HepG2 (cell line): ENCODE measurements around the gene SLC4A2. TPM values are rescaled to one million over a fixed set of nuclear protein-coding genes. Genes with fewer than 3 reads are reported as not detected.

ENCODE experiments used
- CCAR2 ChIP-seq: fragments of 200-400 bp; formaldehyde crosslinking; optimal IDR thresholded peaks from 2 replicates; pipeline ENCODE3; 2018; ENCODE audit warnings: low read depth, mild to moderate bottlenecking, low read length, moderate library complexity
- GPN1 ChIP-seq: sonication (generic); formaldehyde crosslinking; IDR thresholded peaks from 2 replicates; pipeline ENCODE4 v1.5.1; 2020; ENCODE audit warnings: missing genetic modification reagents, borderline replicate concordance
- HNF4G ChIP-seq, 2 experiments: sonication (generic) in 1 of 2; formaldehyde crosslinking in 1 of 2; IDR thresholded peaks; 2 replicates each; pipeline versions ENCODE4 v1.4.0 to v1.6.1; 2011 to 2020; ENCODE audit warnings: borderline replicate concordance in 2 of 2, low read depth in 2 of 2, mild to moderate bottlenecking in 2 of 2, low read length in 1 of 2, missing genetic modification reagents in 1 of 2, moderate library complexity in 1 of 2
- HNRNPL ChIP-seq: fragments of 200-400 bp; formaldehyde crosslinking; IDR thresholded peaks from 2 replicates; pipeline ENCODE4 v1.6.1; 2017; ENCODE audit warnings: mild to moderate bottlenecking, low read depth, low read length
- HOXD1 ChIP-seq: sonication (generic); formaldehyde crosslinking; IDR thresholded peaks from 2 replicates; pipeline ENCODE4 v1.5.0; 2020; ENCODE audit warnings: missing genetic modification reagents
- ISX ChIP-seq: sonication (generic); formaldehyde crosslinking; conservative IDR thresholded peaks from 2 replicates; pipeline ENCODE4 v1.5.0; 2020; ENCODE audit warnings: missing genetic modification reagents
- MTA3 ChIP-seq: sonication (generic); formaldehyde crosslinking; IDR thresholded peaks from 2 replicates; pipeline ENCODE4 v1.4.0; 2020; ENCODE audit warnings: missing genetic modification reagents
- NR0B2 ChIP-seq: sonication (generic); formaldehyde crosslinking; IDR thresholded peaks from 2 replicates; pipeline ENCODE4 v1.4.0; 2020; ENCODE audit warnings: mild to moderate bottlenecking, missing genetic modification reagents
- RCOR2 ChIP-seq: IDR thresholded peaks from 2 replicates; pipeline ENCODE4 v1.6.1; 2016; ENCODE audit warnings: missing biosample characterization, missing genetic modification reagents
- SMAD9 ChIP-seq: sonication (generic); formaldehyde crosslinking; IDR thresholded peaks from 2 replicates; pipeline ENCODE4 v1.5.1; 2020; ENCODE audit warnings: mild to moderate bottlenecking, missing genetic modification reagents
- ZMYM3 ChIP-seq: sonication (generic); formaldehyde crosslinking; IDR thresholded peaks from 2 replicates; pipeline ENCODE4 v1.5.1; 2020; ENCODE audit warnings: mild to moderate bottlenecking, missing genetic modification reagents
- ZNF768 ChIP-seq: sonication (generic); formaldehyde crosslinking; IDR thresholded peaks from 2 replicates; pipeline ENCODE4 v1.4.0; 2020; ENCODE audit warnings: missing genetic modification reagents
- ZSCAN30 ChIP-seq: sonication (generic); formaldehyde crosslinking; IDR thresholded peaks from 2 replicates; pipeline ENCODE4 v1.5.0; 2020; ENCODE audit warnings: mild to moderate bottlenecking, missing genetic modification reagents
- polyA plus RNA-seq, 8 experiments: library from polyadenylated mRNA; depleted of rRNA in 3 of 8; stranded (reverse) in 7 of 8; unstranded in 1 of 8; fragments of >200 nt; fragmentation: Illumina TruSeq in 4 of 8; extraction: Trizol in 4 of 8; gene quantifications; 2 replicates each; pipeline versions ENCODE4 v1.2.1 to v1.2.3, GENCODE V29; 2011 to 2016; ENCODE audit warnings: low read depth in 4 of 8, missing spikeins in 1 of 8, mixed read lengths in 1 of 8; ENCODE audit not compliant: insufficient read depth in 1 of 8
- total RNA-seq, 5 experiments: library from RNA; depleted of rRNA; stranded (reverse); fragments of >200 nt; fragmentation: Illumina TruSeq; extraction: Trizol; gene quantifications; 2 replicates each; pipeline ENCODE4 v1.2.3, GENCODE V29; 2016; ENCODE audit warnings: low read depth in 1 of 5
- TF ChIP-seq, protein P1 (sequence below): sonication (generic); formaldehyde crosslinking; IDR thresholded peaks from 2 replicates; pipeline ENCODE4 v1.4.0; 2020; ENCODE audit warnings: missing genetic modification reagents
- TF ChIP-seq, protein P2 (sequence below): sonication (generic); formaldehyde crosslinking; IDR thresholded peaks from 2 replicates; pipeline ENCODE4 v1.5.1; 2020; ENCODE audit warnings: mild to moderate bottlenecking, missing genetic modification reagents, moderate library complexity
- TF ChIP-seq, protein P3 (sequence below): sonication (generic); formaldehyde crosslinking; IDR thresholded peaks from 2 replicates; pipeline ENCODE4 v1.5.0; 2020; ENCODE audit warnings: missing genetic modification reagents
- TF ChIP-seq, protein P4 (sequence below): sonication (generic); formaldehyde crosslinking; IDR thresholded peaks from 2 replicates; pipeline ENCODE4 v1.9.0; 2022; ENCODE audit warnings: missing genetic modification reagents, mild to moderate bottlenecking, borderline replicate concordance

The SLC4A2 gene
- total and polyA plus RNA-seq, 2 of the 13 experiments (the other 11 are each of a cell fraction or from before 2014, with no cell fraction given): 51.9 to 73.4 TPM

GRCh38 chr7:151085691-151086620 is 26.6 kb downstream of the SLC4A2 start, which contains the start of gene AGAP3 (continued):
- TF ChIP-seq RCOR2 (CRISPR knock-in tag) (no peak), ZSCAN30 (CRISPR knock-in tag) (no peak), MTA3 (CRISPR knock-in tag) (no peak), CCAR2 (no peak), ISX (CRISPR knock-in tag) (no peak), ZMYM3 (CRISPR knock-in tag) (peak; percentile 71), NR0B2 (no peak), HOXD1 (no peak), HNF4G (IDR thresholded peaks at IDR 0.05; ENCODE audit: borderline replicate concordance, low read depth, low read length) (no peak), HNF4G (CRISPR knock-in tag; IDR thresholded peaks at IDR 0.05; ENCODE audit: borderline replicate concordance, low read depth) (no peak), HNRNPL (peak; percentile 84; the same call in 1 of the 2 replicates), GPN1 (CRISPR knock-in tag) (no peak), ZNF768 (CRISPR knock-in tag) (peak; percentile 44; the same call in 1 of the 2 replicates), SMAD9 (CRISPR knock-in tag) (no peak)
- TF ChIP-seq, protein P1, sequence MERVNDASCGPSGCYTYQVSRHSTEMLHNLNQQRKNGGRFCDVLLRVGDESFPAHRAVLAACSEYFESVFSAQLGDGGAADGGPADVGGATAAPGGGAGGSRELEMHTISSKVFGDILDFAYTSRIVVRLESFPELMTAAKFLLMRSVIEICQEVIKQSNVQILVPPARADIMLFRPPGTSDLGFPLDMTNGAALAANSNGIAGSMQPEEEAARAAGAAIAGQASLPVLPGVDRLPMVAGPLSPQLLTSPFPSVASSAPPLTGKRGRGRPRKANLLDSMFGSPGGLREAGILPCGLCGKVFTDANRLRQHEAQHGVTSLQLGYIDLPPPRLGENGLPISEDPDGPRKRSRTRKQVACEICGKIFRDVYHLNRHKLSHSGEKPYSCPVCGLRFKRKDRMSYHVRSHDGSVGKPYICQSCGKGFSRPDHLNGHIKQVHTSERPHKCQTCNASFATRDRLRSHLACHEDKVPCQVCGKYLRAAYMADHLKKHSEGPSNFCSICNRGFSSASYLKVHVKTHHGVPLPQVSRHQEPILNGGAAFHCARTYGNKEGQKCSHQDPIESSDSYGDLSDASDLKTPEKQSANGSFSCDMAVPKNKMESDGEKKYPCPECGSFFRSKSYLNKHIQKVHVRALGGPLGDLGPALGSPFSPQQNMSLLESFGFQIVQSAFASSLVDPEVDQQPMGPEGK (CRISPR knock-in tag): peak; percentile 90
- TF ChIP-seq, protein P2, sequence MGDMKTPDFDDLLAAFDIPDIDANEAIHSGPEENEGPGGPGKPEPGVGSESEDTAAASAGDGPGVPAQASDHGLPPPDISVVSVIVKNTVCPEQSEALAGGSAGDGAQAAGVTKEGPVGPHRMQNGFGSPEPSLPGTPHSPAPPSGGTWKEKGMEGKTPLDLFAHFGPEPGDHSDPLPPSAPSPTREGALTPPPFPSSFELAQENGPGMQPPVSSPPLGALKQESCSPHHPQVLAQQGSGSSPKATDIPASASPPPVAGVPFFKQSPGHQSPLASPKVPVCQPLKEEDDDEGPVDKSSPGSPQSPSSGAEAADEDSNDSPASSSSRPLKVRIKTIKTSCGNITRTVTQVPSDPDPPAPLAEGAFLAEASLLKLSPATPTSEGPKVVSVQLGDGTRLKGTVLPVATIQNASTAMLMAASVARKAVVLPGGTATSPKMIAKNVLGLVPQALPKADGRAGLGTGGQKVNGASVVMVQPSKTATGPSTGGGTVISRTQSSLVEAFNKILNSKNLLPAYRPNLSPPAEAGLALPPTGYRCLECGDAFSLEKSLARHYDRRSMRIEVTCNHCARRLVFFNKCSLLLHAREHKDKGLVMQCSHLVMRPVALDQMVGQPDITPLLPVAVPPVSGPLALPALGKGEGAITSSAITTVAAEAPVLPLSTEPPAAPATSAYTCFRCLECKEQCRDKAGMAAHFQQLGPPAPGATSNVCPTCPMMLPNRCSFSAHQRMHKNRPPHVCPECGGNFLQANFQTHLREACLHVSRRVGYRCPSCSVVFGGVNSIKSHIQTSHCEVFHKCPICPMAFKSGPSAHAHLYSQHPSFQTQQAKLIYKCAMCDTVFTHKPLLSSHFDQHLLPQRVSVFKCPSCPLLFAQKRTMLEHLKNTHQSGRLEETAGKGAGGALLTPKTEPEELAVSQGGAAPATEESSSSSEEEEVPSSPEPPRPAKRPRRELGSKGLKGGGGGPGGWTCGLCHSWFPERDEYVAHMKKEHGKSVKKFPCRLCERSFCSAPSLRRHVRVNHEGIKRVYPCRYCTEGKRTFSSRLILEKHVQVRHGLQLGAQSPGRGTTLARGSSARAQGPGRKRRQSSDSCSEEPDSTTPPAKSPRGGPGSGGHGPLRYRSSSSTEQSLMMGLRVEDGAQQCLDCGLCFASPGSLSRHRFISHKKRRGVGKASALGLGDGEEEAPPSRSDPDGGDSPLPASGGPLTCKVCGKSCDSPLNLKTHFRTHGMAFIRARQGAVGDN (CRISPR knock-in tag): peak; percentile 90
- TF ChIP-seq, protein P3, sequence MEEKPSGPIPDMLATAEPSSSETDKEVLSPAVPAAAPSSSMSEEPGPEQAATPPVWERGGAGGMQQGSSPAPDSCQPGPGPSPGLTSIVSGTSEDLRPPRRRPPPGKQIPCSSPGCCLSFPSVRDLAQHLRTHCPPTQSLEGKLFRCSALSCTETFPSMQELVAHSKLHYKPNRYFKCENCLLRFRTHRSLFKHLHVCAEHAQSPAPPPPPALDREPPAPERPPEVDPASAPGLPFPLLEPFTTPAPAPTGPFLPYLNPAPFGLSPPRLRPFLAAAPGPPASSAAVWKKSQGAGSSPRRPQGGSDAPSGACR (CRISPR knock-in tag): no peak
- TF ChIP-seq, protein P4, sequence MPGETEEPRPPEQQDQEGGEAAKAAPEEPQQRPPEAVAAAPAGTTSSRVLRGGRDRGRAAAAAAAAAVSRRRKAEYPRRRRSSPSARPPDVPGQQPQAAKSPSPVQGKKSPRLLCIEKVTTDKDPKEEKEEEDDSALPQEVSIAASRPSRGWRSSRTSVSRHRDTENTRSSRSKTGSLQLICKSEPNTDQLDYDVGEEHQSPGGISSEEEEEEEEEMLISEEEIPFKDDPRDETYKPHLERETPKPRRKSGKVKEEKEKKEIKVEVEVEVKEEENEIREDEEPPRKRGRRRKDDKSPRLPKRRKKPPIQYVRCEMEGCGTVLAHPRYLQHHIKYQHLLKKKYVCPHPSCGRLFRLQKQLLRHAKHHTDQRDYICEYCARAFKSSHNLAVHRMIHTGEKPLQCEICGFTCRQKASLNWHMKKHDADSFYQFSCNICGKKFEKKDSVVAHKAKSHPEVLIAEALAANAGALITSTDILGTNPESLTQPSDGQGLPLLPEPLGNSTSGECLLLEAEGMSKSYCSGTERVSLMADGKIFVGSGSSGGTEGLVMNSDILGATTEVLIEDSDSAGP (CRISPR knock-in tag): peak; percentile 73; the same call in 1 of the 2 replicates
